ENCODE results near the gene MPP1.

GRCh38 chrX:154793084-154793795, 12.0 kb downstream of the MPP1 start:
- TF ChIP-seq CTCF (IDR thresholded peaks at IDR 0.05) (no peak), POLR2AphosphoS5 (IDR thresholded peaks at IDR 0.05) (no peak)

Measured in gastroesophageal sphincter (tissue), 3 donors.